Neural cell (in vitro differentiated cells): ENCODE measurements around the gene CCR3. TPM values are rescaled to one million over a fixed set of nuclear protein-coding genes. Genes with fewer than 3 reads are reported as not detected.

Experiments used
- H2AFZ ChIP-seq: fragments of 200-600, 300-800 bp; sonication (generic), shearing (Covaris generic); 2 replicates; pipeline ENCODE4 v1.6.0; 2014; ENCODE audit warnings: low read depth, mild to moderate bottlenecking, antibody characterized with exemption, low read length, moderate library complexity
- H3F3A ChIP-seq: fragments of 200-600 bp; shearing (Covaris generic); 2 replicates; pipeline ENCODE4 v1.6.1; 2016; ENCODE audit warnings: mild to moderate bottlenecking, moderate library complexity, mixed read lengths, antibody characterized with exemption, low read length; ENCODE audit not compliant: insufficient read depth, poor library complexity, severe bottlenecking
- H3K27ac ChIP-seq: fragments of 200-600, 300-800 bp; sonication (generic), shearing (Covaris generic); 2 replicates; pipeline ENCODE4 v1.5.1; 2014; ENCODE audit warnings: mild to moderate bottlenecking, low read length, moderate library complexity
- H3K27me3 ChIP-seq: fragments of 300-800, 200-600 bp; sonication (generic), shearing (Covaris generic); 2 replicates; pipeline ENCODE4 v1.6.0; 2014; ENCODE audit warnings: mild to moderate bottlenecking, low read depth, low read length, moderate library complexity; ENCODE audit not compliant: insufficient read depth
- H3K36me3 ChIP-seq: fragments of 300-800, 200-600 bp; sonication (generic), shearing (Covaris generic); 2 replicates; pipeline ENCODE4 v1.5.1; 2014; ENCODE audit warnings: mild to moderate bottlenecking, antibody characterized with exemption, low read length, moderate library complexity; ENCODE audit not compliant: insufficient read depth
- H3K4me2 ChIP-seq: fragments of 300-800, 200-600 bp; sonication (generic), shearing (Covaris generic); 2 replicates; pipeline ENCODE4 v1.6.0; 2014; ENCODE audit warnings: mild to moderate bottlenecking, low read length
- H3K4me3 ChIP-seq: fragments of 300-800, 200-600 bp; sonication (generic), shearing (Covaris generic); 2 replicates; pipeline ENCODE4 v1.5.1; 2014; ENCODE audit warnings: mild to moderate bottlenecking, low read length, moderate library complexity
- H3K79me2 ChIP-seq: fragments of 200-600 bp; shearing (Covaris generic); replicated peaks from 2 replicates; pipeline ENCODE4 v1.6.0; 2014; ENCODE audit warnings: mild to moderate bottlenecking, low read length, moderate library complexity; ENCODE audit not compliant: insufficient read depth
- H3K9ac ChIP-seq: fragments of 300-800, 200-600 bp; sonication (generic), shearing (Covaris generic); 2 replicates; pipeline ENCODE4 v1.6.1; 2016; ENCODE audit warnings: mild to moderate bottlenecking, low read length, mixed read lengths
- H3K9me2 ChIP-seq: fragments of 200-600 bp; shearing (Covaris generic); 2 replicates; pipeline ENCODE4 v1.6.1; 2016; ENCODE audit warnings: mild to moderate bottlenecking, low read length, mixed read lengths; ENCODE audit not compliant: insufficient read depth
- H3K9me3 ChIP-seq: fragments of 200-600, 300-800 bp; sonication (generic), shearing (Covaris generic); 2 replicates; pipeline ENCODE4 v1.6.1; 2016; ENCODE audit warnings: mild to moderate bottlenecking, mixed run types, low read length, moderate library complexity, mixed read lengths
- H4K20me1 ChIP-seq: fragments of 200-600 bp; shearing (Covaris generic); 2 replicates; pipeline ENCODE4 v1.6.1; 2016; ENCODE audit warnings: mild to moderate bottlenecking, mixed run types; ENCODE audit not compliant: insufficient read depth
- EP300 ChIP-seq: fragments of 450-650 bp; conservative IDR thresholded peaks from 2 replicates; pipeline ENCODE4 v1.6.1; 2014; ENCODE audit warnings: antibody characterized with exemption, mild to moderate bottlenecking, moderate library complexity; ENCODE audit not compliant: poor library complexity, severe bottlenecking
- EZH2 ChIP-seq: fragments of 200-600, 300-800 bp; shearing (Covaris generic), sonication (generic); IDR thresholded peaks from 2 replicates; pipeline ENCODE4 v1.6.1; 2014; ENCODE audit warnings: antibody characterized with exemption, low read length, borderline replicate concordance, mild to moderate bottlenecking; ENCODE audit not compliant: insufficient read depth, poor library complexity, severe bottlenecking
- MXI1 ChIP-seq: fragments of 450-650 bp; conservative IDR thresholded peaks from 2 replicates; pipeline ENCODE4 v1.6.1; 2014; ENCODE audit warnings: antibody characterized with exemption, mild to moderate bottlenecking; ENCODE audit not compliant: poor library complexity, severe bottlenecking
- POLR2AphosphoS5 ChIP-seq: IDR thresholded peaks from 2 replicates; pipeline ENCODE4 v1.6.1; 2012
- RAD21 ChIP-seq: fragments of 450-650 bp; conservative IDR thresholded peaks from 2 replicates; pipeline ENCODE4 v1.6.1; 2014; ENCODE audit warnings: antibody characterized with exemption, mild to moderate bottlenecking, moderate library complexity
- SMC3 ChIP-seq: fragments of 450-650 bp; conservative IDR thresholded peaks from 2 replicates; pipeline ENCODE4 v1.6.1; 2014; ENCODE audit warnings: antibody characterized with exemption, mild to moderate bottlenecking, moderate library complexity; ENCODE audit not compliant: poor library complexity
- TAF1 ChIP-seq: IDR thresholded peaks from 2 replicates; pipeline ENCODE4 v1.6.1; 2012; ENCODE audit warnings: low read depth
- polyA plus RNA-seq: library from polyadenylated mRNA; depleted of rRNA; stranded (reverse); fragments of >200 nt; gene quantifications from 2 replicates; pipeline ENCODE4 v1.2.3, GENCODE V29; 2014
- TF ChIP-seq, protein P1 (sequence below): IDR thresholded peaks from 2 replicates; pipeline ENCODE4 v1.6.1; 2012; ENCODE audit warnings: borderline replicate concordance
- TF ChIP-seq, protein P2 (sequence below): fragments of 450-650 bp; IDR thresholded peaks from 2 replicates; pipeline ENCODE4 v1.5.1; 2014; ENCODE audit warnings: antibody characterized with exemption, mild to moderate bottlenecking, moderate library complexity; ENCODE audit not compliant: poor library complexity, severe bottlenecking

The CCR3 gene
- polyA plus RNA-seq, 1 donor from 2014 or later = not detected

DNA sequence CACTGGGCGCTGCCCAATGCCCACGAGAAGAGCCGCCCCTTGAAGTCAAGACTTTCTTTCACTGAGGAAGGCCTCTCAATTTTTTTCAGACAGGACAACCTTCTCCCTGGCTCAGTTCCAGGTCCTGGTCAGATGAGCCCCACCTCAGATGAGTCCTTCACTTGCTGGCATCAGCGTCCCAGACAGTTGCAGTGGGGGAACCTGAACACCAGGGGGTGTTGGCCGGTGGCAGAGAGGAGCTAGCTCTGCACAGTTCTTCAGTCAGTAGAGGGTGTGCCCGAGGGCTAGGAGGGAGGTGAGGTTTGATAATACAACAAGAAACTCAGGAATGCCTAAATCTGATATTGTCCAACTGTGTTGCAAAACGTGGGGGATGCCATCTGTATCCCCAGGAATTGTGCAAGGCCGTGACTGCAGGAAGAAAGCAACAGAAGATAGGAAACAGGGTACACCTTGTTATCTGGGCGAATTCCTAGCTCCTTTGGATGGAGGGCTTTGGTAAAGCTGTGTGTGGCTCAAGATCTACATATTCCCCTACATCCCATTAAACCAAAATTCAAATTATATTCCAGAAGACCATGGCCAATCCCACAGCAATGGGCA is 34.3 kb downstream of the CCR3 start:
- Histone ChIP-seq H4K20me1 (no peaks in the 10 kb centered on the region), H3K9ac (no peak overlapping the region), H3K27me3 (no peaks in the 10 kb centered on the region), H3K79me2 (no peaks in the 10 kb centered on the region), H3K27ac (no peak overlapping the region), H3K9me3 (no peaks in the 10 kb centered on the region), H3K36me3 (no peaks in the 10 kb centered on the region), H3F3A (no peaks in the 10 kb centered on the region), H3K4me2 (no peak overlapping the region), H2AFZ (no peak overlapping the region), H3K9me2 (no peaks in the 10 kb centered on the region), H3K4me3 (no peak overlapping the region)
- TF ChIP-seq POLR2AphosphoS5 (no peak), SMC3 (no peak), TAF1 (no peak), EP300 (no peak), MXI1 (no peak), RAD21 (no peak), EZH2 (no peak)
- TF ChIP-seq, protein P1, sequence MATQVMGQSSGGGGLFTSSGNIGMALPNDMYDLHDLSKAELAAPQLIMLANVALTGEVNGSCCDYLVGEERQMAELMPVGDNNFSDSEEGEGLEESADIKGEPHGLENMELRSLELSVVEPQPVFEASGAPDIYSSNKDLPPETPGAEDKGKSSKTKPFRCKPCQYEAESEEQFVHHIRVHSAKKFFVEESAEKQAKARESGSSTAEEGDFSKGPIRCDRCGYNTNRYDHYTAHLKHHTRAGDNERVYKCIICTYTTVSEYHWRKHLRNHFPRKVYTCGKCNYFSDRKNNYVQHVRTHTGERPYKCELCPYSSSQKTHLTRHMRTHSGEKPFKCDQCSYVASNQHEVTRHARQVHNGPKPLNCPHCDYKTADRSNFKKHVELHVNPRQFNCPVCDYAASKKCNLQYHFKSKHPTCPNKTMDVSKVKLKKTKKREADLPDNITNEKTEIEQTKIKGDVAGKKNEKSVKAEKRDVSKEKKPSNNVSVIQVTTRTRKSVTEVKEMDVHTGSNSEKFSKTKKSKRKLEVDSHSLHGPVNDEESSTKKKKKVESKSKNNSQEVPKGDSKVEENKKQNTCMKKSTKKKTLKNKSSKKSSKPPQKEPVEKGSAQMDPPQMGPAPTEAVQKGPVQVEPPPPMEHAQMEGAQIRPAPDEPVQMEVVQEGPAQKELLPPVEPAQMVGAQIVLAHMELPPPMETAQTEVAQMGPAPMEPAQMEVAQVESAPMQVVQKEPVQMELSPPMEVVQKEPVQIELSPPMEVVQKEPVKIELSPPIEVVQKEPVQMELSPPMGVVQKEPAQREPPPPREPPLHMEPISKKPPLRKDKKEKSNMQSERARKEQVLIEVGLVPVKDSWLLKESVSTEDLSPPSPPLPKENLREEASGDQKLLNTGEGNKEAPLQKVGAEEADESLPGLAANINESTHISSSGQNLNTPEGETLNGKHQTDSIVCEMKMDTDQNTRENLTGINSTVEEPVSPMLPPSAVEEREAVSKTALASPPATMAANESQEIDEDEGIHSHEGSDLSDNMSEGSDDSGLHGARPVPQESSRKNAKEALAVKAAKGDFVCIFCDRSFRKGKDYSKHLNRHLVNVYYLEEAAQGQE = no peak
- TF ChIP-seq, protein P2, sequence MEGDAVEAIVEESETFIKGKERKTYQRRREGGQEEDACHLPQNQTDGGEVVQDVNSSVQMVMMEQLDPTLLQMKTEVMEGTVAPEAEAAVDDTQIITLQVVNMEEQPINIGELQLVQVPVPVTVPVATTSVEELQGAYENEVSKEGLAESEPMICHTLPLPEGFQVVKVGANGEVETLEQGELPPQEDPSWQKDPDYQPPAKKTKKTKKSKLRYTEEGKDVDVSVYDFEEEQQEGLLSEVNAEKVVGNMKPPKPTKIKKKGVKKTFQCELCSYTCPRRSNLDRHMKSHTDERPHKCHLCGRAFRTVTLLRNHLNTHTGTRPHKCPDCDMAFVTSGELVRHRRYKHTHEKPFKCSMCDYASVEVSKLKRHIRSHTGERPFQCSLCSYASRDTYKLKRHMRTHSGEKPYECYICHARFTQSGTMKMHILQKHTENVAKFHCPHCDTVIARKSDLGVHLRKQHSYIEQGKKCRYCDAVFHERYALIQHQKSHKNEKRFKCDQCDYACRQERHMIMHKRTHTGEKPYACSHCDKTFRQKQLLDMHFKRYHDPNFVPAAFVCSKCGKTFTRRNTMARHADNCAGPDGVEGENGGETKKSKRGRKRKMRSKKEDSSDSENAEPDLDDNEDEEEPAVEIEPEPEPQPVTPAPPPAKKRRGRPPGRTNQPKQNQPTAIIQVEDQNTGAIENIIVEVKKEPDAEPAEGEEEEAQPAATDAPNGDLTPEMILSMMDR = no peak

DNA sequence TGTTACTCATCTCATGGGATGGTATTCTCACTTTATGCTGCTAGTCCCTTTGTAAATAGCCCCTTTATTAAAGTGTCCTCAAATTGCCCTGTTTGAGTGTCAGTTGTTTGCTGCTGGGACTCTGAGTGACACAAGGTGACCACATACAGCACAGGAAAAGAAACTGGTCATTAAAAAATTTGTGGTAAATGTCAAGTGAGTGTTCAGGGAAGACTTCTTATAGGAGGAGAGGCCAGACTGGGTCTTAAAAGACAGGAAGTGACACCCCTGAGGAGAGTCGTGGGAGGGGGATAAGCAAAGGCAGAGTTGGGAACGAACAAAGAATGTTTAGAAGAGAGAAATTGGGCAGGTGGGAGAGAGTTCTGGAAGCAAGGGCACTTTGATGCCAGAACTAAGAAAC is 35.2 kb downstream of the CCR3 start:
- Histone ChIP-seq H3K79me2 (no peaks in the 10 kb centered on the region), H3K4me3 (no peak overlapping the region), H3K9ac (no peak overlapping the region), H2AFZ (no peak overlapping the region), H3K36me3 (no peaks in the 10 kb centered on the region), H3K27me3 (no peaks in the 10 kb centered on the region), H3F3A (no peaks in the 10 kb centered on the region), H4K20me1 (no peaks in the 10 kb centered on the region), H3K27ac (no peak overlapping the region), H3K9me2 (no peaks in the 10 kb centered on the region), H3K4me2 (no peak overlapping the region), H3K9me3 (no peaks in the 10 kb centered on the region)
- no peak for TF ChIP-seq SMC3
- no peak for TF ChIP-seq MXI1
- TF ChIP-seq, protein P1 = no peak
- TF ChIP-seq RAD21 = no peak
- TF ChIP-seq TAF1 = no peak
- no peak for TF ChIP-seq EP300
- TF ChIP-seq EZH2 = no peak
- TF ChIP-seq POLR2AphosphoS5 = no peak
- TF ChIP-seq, protein P2 = no peak
